Measurements from ENCODE around the gene AP1B1.

The AP1B1 gene

GRCh38 chr22:29353286-29353685 is 35.1 kb downstream of the AP1B1 start:
- Histone ChIP-seq H3K4me3 (ENCODE audit: low read length) (no peak overlapping the region), H3K9me3 (ENCODE audit: insufficient read depth, low read length) (no peaks in the 10 kb centered on the region), H3K36me3 (replicated peaks; ENCODE audit: low read depth, low read length) (peaks cover 75% of the 10 kb centered on the region), H3K27me3 (ENCODE audit: low read depth, low read length) (no peaks in the 10 kb centered on the region), H2AFZ (ENCODE audit: low read depth, low read length) (no peak overlapping the region), H3K79me2 (ENCODE audit: low read length) (no peaks in the 10 kb centered on the region), H3K4me2 (ENCODE audit: low read length) (no peak overlapping the region), H3K9ac (ENCODE audit: low read length) (no peak overlapping the region), H4K20me1 (ENCODE audit: insufficient read depth, low read length) (0 out of 2 replicates have a peak, but pooled peaks cover 2% of the 10 kb centered on the region), H3K4me1 (ENCODE audit: low read length) (no peaks in the 10 kb centered on the region), H3K27ac (ENCODE audit: low read length) (no peak overlapping the region)
- TF ChIP-seq, protein P1, sequence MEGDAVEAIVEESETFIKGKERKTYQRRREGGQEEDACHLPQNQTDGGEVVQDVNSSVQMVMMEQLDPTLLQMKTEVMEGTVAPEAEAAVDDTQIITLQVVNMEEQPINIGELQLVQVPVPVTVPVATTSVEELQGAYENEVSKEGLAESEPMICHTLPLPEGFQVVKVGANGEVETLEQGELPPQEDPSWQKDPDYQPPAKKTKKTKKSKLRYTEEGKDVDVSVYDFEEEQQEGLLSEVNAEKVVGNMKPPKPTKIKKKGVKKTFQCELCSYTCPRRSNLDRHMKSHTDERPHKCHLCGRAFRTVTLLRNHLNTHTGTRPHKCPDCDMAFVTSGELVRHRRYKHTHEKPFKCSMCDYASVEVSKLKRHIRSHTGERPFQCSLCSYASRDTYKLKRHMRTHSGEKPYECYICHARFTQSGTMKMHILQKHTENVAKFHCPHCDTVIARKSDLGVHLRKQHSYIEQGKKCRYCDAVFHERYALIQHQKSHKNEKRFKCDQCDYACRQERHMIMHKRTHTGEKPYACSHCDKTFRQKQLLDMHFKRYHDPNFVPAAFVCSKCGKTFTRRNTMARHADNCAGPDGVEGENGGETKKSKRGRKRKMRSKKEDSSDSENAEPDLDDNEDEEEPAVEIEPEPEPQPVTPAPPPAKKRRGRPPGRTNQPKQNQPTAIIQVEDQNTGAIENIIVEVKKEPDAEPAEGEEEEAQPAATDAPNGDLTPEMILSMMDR (IDR thresholded peaks at IDR 0.05; ENCODE audit: low read depth, low read length): no peak
- TF ChIP-seq EZH2phosphoT487 (IDR thresholded peaks at IDR 0.05; ENCODE audit: low read depth): no peak

- Histone ChIP-seq H3K36me3 (replicated peaks; ENCODE audit: low read depth, low read length) (peaks cover 75% of the 10 kb centered on the region), H4K20me1 (ENCODE audit: insufficient read depth, low read length) (0 out of 2 replicates have a peak, but pooled peaks cover 2% of the 10 kb centered on the region), H3K79me2 (ENCODE audit: low read length) (no peaks in the 10 kb centered on the region), H3K4me3 (ENCODE audit: low read length) (no peak overlapping the region), H3K27me3 (ENCODE audit: low read depth, low read length) (no peaks in the 10 kb centered on the region), H3K4me2 (ENCODE audit: low read length) (no peak overlapping the region), H2AFZ (ENCODE audit: low read depth, low read length) (no peak overlapping the region), H3K27ac (ENCODE audit: low read length) (no peak overlapping the region), H3K9ac (ENCODE audit: low read length) (no peak overlapping the region), H3K4me1 (ENCODE audit: low read length) (no peaks in the 10 kb centered on the region), H3K9me3 (ENCODE audit: insufficient read depth, low read length) (no peaks in the 10 kb centered on the region)
- TF ChIP-seq, protein P1 (IDR thresholded peaks at IDR 0.05; ENCODE audit: low read depth, low read length): no peak
- no peak for TF ChIP-seq EZH2phosphoT487 (IDR thresholded peaks at IDR 0.05; ENCODE audit: low read depth)
Measured at GRCh38 chr22:29352778-29353177, 35.6 kb downstream of the AP1B1 start.

GRCh38 chr22:29351891-29352290 is 36.5 kb downstream of the AP1B1 start:
- TF ChIP-seq, protein P1 (IDR thresholded peaks at IDR 0.05; ENCODE audit: low read depth, low read length): no peak
- no peak for TF ChIP-seq EZH2phosphoT487 (IDR thresholded peaks at IDR 0.05; ENCODE audit: low read depth)
- no peaks in the 10 kb centered on the region for H3K9me3 ChIP-seq (ENCODE audit: insufficient read depth, low read length)
- H3K27ac ChIP-seq (ENCODE audit: low read length): no peak overlapping the region
- 0 out of 2 replicates have a peak, but pooled peaks cover 2% of the 10 kb centered on the region for H4K20me1 ChIP-seq (ENCODE audit: insufficient read depth, low read length)
- H3K4me1 ChIP-seq (ENCODE audit: low read length): no peaks in the 10 kb centered on the region
- H3K36me3 ChIP-seq (replicated peaks; ENCODE audit: low read depth, low read length): peaks cover 83% of the 10 kb centered on the region
- no peak overlapping the region for H3K4me3 ChIP-seq (ENCODE audit: low read length)
- H2AFZ ChIP-seq (ENCODE audit: low read depth, low read length): no peak overlapping the region
- no peak overlapping the region for H3K4me2 ChIP-seq (ENCODE audit: low read length)
- no peak overlapping the region for H3K9ac ChIP-seq (ENCODE audit: low read length)
- no peaks in the 10 kb centered on the region for H3K79me2 ChIP-seq (ENCODE audit: low read length)
- H3K27me3 ChIP-seq (ENCODE audit: low read depth, low read length): no peaks in the 10 kb centered on the region

DNA sequence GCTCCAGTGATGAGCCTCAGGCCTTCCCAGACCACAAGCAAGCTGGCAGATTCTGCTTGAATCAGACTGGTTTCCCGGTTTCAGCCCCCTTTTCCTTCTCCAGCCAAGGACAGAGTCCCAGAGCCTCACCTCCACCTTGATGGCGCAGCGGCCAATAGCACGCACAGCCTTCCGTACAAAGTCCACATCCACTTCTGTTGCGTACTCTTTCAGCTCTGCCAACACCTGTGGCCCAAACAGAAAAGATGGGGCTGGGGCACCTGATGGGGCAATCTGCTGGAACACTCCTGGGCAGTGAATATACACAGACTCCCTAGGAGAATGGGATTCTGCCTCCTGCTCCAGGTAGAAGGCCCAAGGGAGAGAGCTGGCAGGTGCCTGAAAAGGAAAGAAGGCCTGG is 37.3 kb downstream of the AP1B1 start:
- Histone ChIP-seq H3K4me2 (ENCODE audit: low read length) (no peak overlapping the region), H2AFZ (ENCODE audit: low read depth, low read length) (no peak overlapping the region), H3K9me3 (ENCODE audit: insufficient read depth, low read length) (no peaks in the 10 kb centered on the region), H4K20me1 (ENCODE audit: insufficient read depth, low read length) (0 out of 2 replicates have a peak, but pooled peaks cover 2% of the 10 kb centered on the region), H3K79me2 (ENCODE audit: low read length) (no peaks in the 10 kb centered on the region), H3K27ac (ENCODE audit: low read length) (no peak overlapping the region), H3K27me3 (ENCODE audit: low read depth, low read length) (no peaks in the 10 kb centered on the region), H3K4me3 (ENCODE audit: low read length) (no peak overlapping the region), H3K36me3 (replicated peaks; ENCODE audit: low read depth, low read length) (peaks cover 89% of the 10 kb centered on the region), H3K9ac (ENCODE audit: low read length) (no peak overlapping the region), H3K4me1 (ENCODE audit: low read length) (no peaks in the 10 kb centered on the region)
- TF ChIP-seq EZH2phosphoT487 (IDR thresholded peaks at IDR 0.05; ENCODE audit: low read depth): no peak
- TF ChIP-seq, protein P1 (IDR thresholded peaks at IDR 0.05; ENCODE audit: low read depth, low read length): no peak

All from OCI-LY3 (cell line).